Liver (tissue), 9 donors: ENCODE data around the gene SMU1. TPM values are rescaled to one million over a fixed set of nuclear protein-coding genes. Genes with fewer than 3 reads are reported as not detected.

Source experiments
- DNase-seq: peaks from one replicate; pipeline ENCODE4 v3.0.0-alpha.2; 2017; ENCODE audit warnings: low spot score
- H3K27ac ChIP-seq, 2 donors: one replicate each; pipeline ENCODE4 v1.7.0; 2013; ENCODE audit warnings: inconsistent platforms in 2 of 2, low read length in 2 of 2, control low read depth in 1 of 2, low read depth in 1 of 2, mild to moderate bottlenecking in 1 of 2
- H3K27me3 ChIP-seq, 4 donors: one replicate each; pipeline versions ENCODE4 v1.6.1 to v1.7.0; 2013; ENCODE audit warnings: low read length in 3 of 4, inconsistent platforms in 1 of 4, mild to moderate bottlenecking in 1 of 4, moderate library complexity in 1 of 4; ENCODE audit not compliant: control insufficient read depth in 4 of 4, insufficient read depth in 4 of 4
- H3K36me3 ChIP-seq, 4 donors: one replicate each; pipeline versions ENCODE4 v1.6.1 to v1.7.0; 2013; ENCODE audit warnings: low read length in 3 of 4, mild to moderate bottlenecking in 3 of 4, low read depth in 1 of 4, moderate library complexity in 1 of 4; ENCODE audit not compliant: control insufficient read depth in 4 of 4, insufficient read depth in 3 of 4
- H3K4me1 ChIP-seq, 4 donors: one replicate each; pipeline versions ENCODE4 v1.6.1 to v1.7.0; 2013; ENCODE audit warnings: low read length in 3 of 4, mild to moderate bottlenecking in 3 of 4, moderate library complexity in 1 of 4; ENCODE audit not compliant: control insufficient read depth in 4 of 4, insufficient read depth in 4 of 4
- H3K4me3 ChIP-seq, 3 donors: one replicate each; pipeline versions ENCODE4 v1.6.1 to v1.7.0; 2013; ENCODE audit warnings: low read length in 3 of 3, control low read depth in 1 of 3, low read depth in 1 of 3, mild to moderate bottlenecking in 1 of 3
- H3K9ac ChIP-seq, 2 donors: one replicate each; pipeline ENCODE4 v1.7.0; 2013; ENCODE audit warnings: low read length in 2 of 2, mild to moderate bottlenecking in 2 of 2, moderate library complexity in 2 of 2, control low read depth in 1 of 2, low read depth in 1 of 2
- H3K9me3 ChIP-seq, 4 donors: one replicate each; pipeline versions ENCODE4 v1.6.1 to v1.7.0; 2013; ENCODE audit warnings: low read length in 3 of 4; ENCODE audit not compliant: control insufficient read depth in 4 of 4
- ATF3 ChIP-seq: IDR thresholded peaks from 2 replicates; pipeline ENCODE4 v1.6.1; 2016; ENCODE audit warnings: antibody characterized with exemption
- CTCF ChIP-seq: fragments of 150-350 bp; IDR thresholded peaks from 2 replicates; pipeline ENCODE4 v1.5.1; 2017; ENCODE audit warnings: improper control_type of control experiment, low read depth, low read length; ENCODE audit not compliant: missing input control
- EGR1 ChIP-seq, 2 donors: IDR thresholded peaks; 2 replicates each; pipeline ENCODE4 v1.6.1; 2016 to 2018; ENCODE audit warnings: antibody characterized with exemption in 2 of 2, low read depth in 2 of 2
- FOXA1 ChIP-seq: IDR thresholded peaks from 2 replicates; pipeline ENCODE4 v1.6.1; 2016; ENCODE audit warnings: antibody characterized with exemption
- FOXA2 ChIP-seq: IDR thresholded peaks from 2 replicates; pipeline ENCODE4 v1.6.1; 2016; ENCODE audit warnings: antibody characterized with exemption
- GABPA ChIP-seq, 2 donors: IDR thresholded peaks in 1 of 2; conservative IDR thresholded peaks in 1 of 2; 2 replicates each; pipeline ENCODE4 v1.6.1; 2016; ENCODE audit warnings: antibody characterized with exemption in 2 of 2, mild to moderate bottlenecking in 1 of 2, moderate library complexity in 1 of 2
- HNF4A ChIP-seq, 2 donors: conservative IDR thresholded peaks; 2 replicates each; pipeline ENCODE4 v1.6.1; 2016; ENCODE audit warnings: antibody characterized with exemption in 2 of 2, mild to moderate bottlenecking in 2 of 2
- HNF4G ChIP-seq: IDR thresholded peaks from 2 replicates; pipeline ENCODE4 v1.6.1; 2016; ENCODE audit warnings: antibody characterized with exemption
- JUND ChIP-seq, 2 donors: IDR thresholded peaks; 2 replicates each; pipeline ENCODE4 v1.6.1; 2016; ENCODE audit warnings: antibody characterized with exemption in 2 of 2
- MAX ChIP-seq: IDR thresholded peaks from 2 replicates; pipeline ENCODE4 v1.6.1; 2016; ENCODE audit warnings: antibody characterized with exemption
- NR2F2 ChIP-seq: IDR thresholded peaks from 2 replicates; pipeline ENCODE4 v1.6.1; 2016; ENCODE audit warnings: antibody characterized with exemption
- RAD21 ChIP-seq, 2 donors: IDR thresholded peaks; 2 replicates each; pipeline ENCODE4 v1.6.1; 2016; ENCODE audit warnings: antibody characterized with exemption in 2 of 2, mild to moderate bottlenecking in 2 of 2
- REST ChIP-seq: IDR thresholded peaks from 2 replicates; pipeline ENCODE4 v1.6.1; 2016; ENCODE audit warnings: antibody characterized with exemption, mild to moderate bottlenecking
- RXRA ChIP-seq, 2 donors: IDR thresholded peaks; 2 replicates each; pipeline ENCODE4 v1.6.1; 2017 to 2018; ENCODE audit warnings: antibody characterized with exemption in 2 of 2, mild to moderate bottlenecking in 1 of 2
- SP1 ChIP-seq: IDR thresholded peaks from 2 replicates; pipeline ENCODE4 v1.6.1; 2018; ENCODE audit warnings: antibody characterized with exemption, mild to moderate bottlenecking
- TAF1 ChIP-seq: conservative IDR thresholded peaks from 2 replicates; pipeline ENCODE4 v1.6.1; 2016; ENCODE audit warnings: antibody characterized with exemption, mild to moderate bottlenecking
- YY1 ChIP-seq: IDR thresholded peaks from 2 replicates; pipeline ENCODE4 v1.6.1; 2016; ENCODE audit warnings: antibody characterized with exemption, mild to moderate bottlenecking
- ZBTB33 ChIP-seq: IDR thresholded peaks from 2 replicates; pipeline ENCODE4 v1.6.1; 2016; ENCODE audit warnings: antibody characterized with exemption
- WGBS: extraction: QIAGEN DNeasy Blood & Tissue Kit; methylation state at CpG from one replicate; pipeline ENCODE4 v1.1.7; 2013; 5-methylcytosine and 5-hydroxymethylcytosine counted together
- polyA plus RNA-seq, 2 donors: library from polyadenylated mRNA; stranded (reverse) in 1 of 2; unstranded in 1 of 2; fragments of 200-250 nt in 1 of 2; fragments of >200 nt in 1 of 2; fragmentation: Nextera tagmentation in 1 of 2; extraction: Ambion mirVana in 1 of 2; gene quantifications; one replicate each; pipeline versions ENCODE4 v1.2.1 to v1.2.3, GENCODE V29; 2013 to 2015
- total RNA-seq, 2 donors: library from RNA; depleted of rRNA; stranded (reverse); fragments of >200 nt; gene quantifications; one replicate each; pipeline ENCODE4 v1.2.3, GENCODE V29; 2014
- donor health status: healthy.
- donor health status: healthy.
- donor health status: healthy.
- donor health status: healthy.
- donor health status: healthy.

Gene SMU1
- total and polyA plus RNA-seq, 4 donors: 5.3 to 14.2 (median 9.5) TPM

- H3K27me3 ChIP-seq: no peaks in the 10 kb centered on the region
- TF ChIP-seq FOXA1: no peak
- no peak for TF ChIP-seq EGR1 (IDR thresholded peaks at IDR 0.05; ENCODE audit: low read depth in 2 of 2)
- no peak for TF ChIP-seq HNF4A (conservative IDR thresholded peaks at IDR 0.05)
- TF ChIP-seq NR2F2: no peak
- TF ChIP-seq ZBTB33: no peak
- no peak for TF ChIP-seq GABPA (IDR thresholded peaks at IDR 0.05 in 1 of 2, conservative IDR thresholded peaks at IDR 0.05 in 1 of 2)
- no peak for TF ChIP-seq SP1
- no peak for TF ChIP-seq RAD21 (IDR thresholded peaks at IDR 0.05)
- 95% methylated on average over 25 of the region's 25 CpGs for WGBS
- H3K4me3 ChIP-seq: no peak overlapping the region
- H3K27ac ChIP-seq: no peak overlapping the region
- H3K36me3 ChIP-seq: peaks cover 0 to 5% (median 2%) of the 10 kb centered on the region in 4 donors
- H3K4me1 ChIP-seq: peaks cover 0 to 18% (median 8%) of the 10 kb centered on the region in 4 donors
- DNase-seq: no peak
- H3K9ac ChIP-seq: no peak overlapping the region
- H3K9me3 ChIP-seq: no peaks in the 10 kb centered on the region
These were observed 56.7 kb downstream of the SMU1 start for GRCh38 chr9:33019797-33020196.

GRCh38 chr9:33017283-33018041, 59.0 kb downstream of the SMU1 start:
- Histone ChIP-seq H3K36me3 (peaks cover 0 to 5% (median 2%) of the 10 kb centered on the region in 4 donors), H3K9ac (no peak overlapping the region), H3K4me3 (no peak overlapping the region), H3K9me3 (no peaks in the 10 kb centered on the region), H3K4me1 (peaks cover 0 to 1% (median 0%) of the 10 kb centered on the region in 4 donors), H3K27me3 (no peaks in the 10 kb centered on the region), H3K27ac (no peak overlapping the region)
- no peak for DNase-seq
- TF ChIP-seq HNF4G (no peak), FOXA1 (no peak), REST (no peak), ATF3 (no peak), SP1 (no peak), ZBTB33 (no peak), CTCF (no peak), HNF4A (conservative IDR thresholded peaks at IDR 0.05) (no peak), NR2F2 (no peak), JUND (IDR thresholded peaks at IDR 0.05) (no peak), RAD21 (IDR thresholded peaks at IDR 0.05) (no peak), GABPA (IDR thresholded peaks at IDR 0.05 in 1 of 2, conservative IDR thresholded peaks at IDR 0.05 in 1 of 2) (no peak), RXRA (IDR thresholded peaks at IDR 0.05) (no peak), MAX (no peak), EGR1 (IDR thresholded peaks at IDR 0.05; ENCODE audit: low read depth in 2 of 2) (no peak), TAF1 (no peak), FOXA2 (no peak), YY1 (no peak)
- WGBS: 92% methylated on average over 6 of the region's 6 CpGs
